Mammary epithelial cell (primary cell): ENCODE measurements around the gene SNX18.

ENCODE experiments used
- CTCF ChIP-seq, 2 donors: IDR thresholded peaks in 1 of 2; conservative IDR thresholded peaks in 1 of 2; 2 replicates each; pipeline ENCODE4 v1.5.1; 2011 to 2012; ENCODE audit warnings: inconsistent platforms in 2 of 2, low read length in 2 of 2, mild to moderate bottlenecking in 2 of 2, control low read depth in 1 of 2, low read depth in 1 of 2; ENCODE audit not compliant: insufficient read depth in 1 of 2; ENCODE audit errors: extremely low read depth in 1 of 2
- EZH2 ChIP-seq: IDR thresholded peaks from 2 replicates; pipeline ENCODE4 v1.6.1; 2012; ENCODE audit warnings: low read length, inconsistent platforms, borderline replicate concordance

- TF ChIP-seq CTCF (conservative IDR thresholded peaks at IDR 0.05 in 1 of 2, IDR thresholded peaks at IDR 0.05 in 1 of 2; ENCODE audit: extremely low read depth in 1 of 2, insufficient read depth in 1 of 2, low read depth in 1 of 2, low read length in 2 of 2), result no peak
- TF ChIP-seq EZH2, result no peak
Measured at GRCh38 chr5:54526604-54527288, 9.2 kb downstream of the SNX18 start.
